T-cell (primary cell): ENCODE results near the gene PRKCZ. TPM values are rescaled to one million over a fixed set of nuclear protein-coding genes. Genes with fewer than 3 reads are reported as not detected.
"Not testable (repeated sequence)": the region's sequence is repeated elsewhere in the genome, so short reads cannot be mapped to it uniquely, and the experiment has no call there.

Experiments
- ATAC-seq, 4 experiments: fragments of 200-7000 bp in 3 of 4; fragments of 150-1000 bp in 1 of 4; cut with Tn5 transposase; replicated peaks in 1 of 4; 1 replicate in 3 of 4; 2 replicates in 1 of 4; pipeline ENCODE4 v1.10.0; 2021; ENCODE audit warnings: moderate library complexity in 3 of 4, mild to moderate bottlenecking in 2 of 4, moderate number of reproducible peaks in 1 of 4
- CTCF ChIA-PET, 2 donors: fragments of 300-600 bp; sonication (Branson Sonifier 250); formaldehyde crosslinking; loops; one replicate each; lab custom pipeline; 2022; ENCODE audit warnings: antibody characterized with exemption in 2 of 2; lab: Charles Lee
- POLR2A ChIA-PET, 2 donors: fragments of 300-600 bp; sonication (Branson Sonifier 250); formaldehyde crosslinking; loops; one replicate each; lab custom pipeline; 2022; ENCODE audit warnings: antibody characterized with exemption in 2 of 2; lab: Charles Lee
- DNase-seq, 35 experiments: peaks; one replicate each; pipeline versions ENCODE4 v3.0.0 to v3.0.0-alpha.2; 2013 to 2023
- H3K27ac ChIP-seq: one replicate; pipeline ENCODE4 v1.5.1; 2013; ENCODE audit warnings: low read length
- H3K27me3 ChIP-seq, 2 experiments: replicated peaks in 1 of 2; 1 replicate in 1 of 2; 2 replicates in 1 of 2; pipeline versions ENCODE4 v1.6.1 to v1.7.0; 2013; ENCODE audit warnings: low read length in 1 of 2, mixed read lengths in 1 of 2; ENCODE audit not compliant: control insufficient read depth in 2 of 2, insufficient read depth in 2 of 2; ENCODE audit errors: extremely low read depth in 1 of 2
- H3K36me3 ChIP-seq, 2 donors: 1 replicate in 1 of 2; 2 replicates in 1 of 2; pipeline versions ENCODE4 v1.6.1 to v1.7.0; 2013; ENCODE audit warnings: low read length in 1 of 2; ENCODE audit not compliant: control insufficient read depth in 2 of 2, insufficient read depth in 1 of 2; ENCODE audit errors: extremely low read depth in 1 of 2
- H3K4me1 ChIP-seq, 2 experiments: 1 replicate in 1 of 2; 2 replicates in 1 of 2; pipeline versions ENCODE4 v1.6.1 to v1.7.0; 2013; ENCODE audit warnings: low read length in 2 of 2, mixed read lengths in 1 of 2; ENCODE audit not compliant: insufficient read depth in 2 of 2, control insufficient read depth in 1 of 2; ENCODE audit errors: extremely low read depth in 1 of 2
- H3K4me3 ChIP-seq, 2 donors: 1 replicate in 1 of 2; 2 replicates in 1 of 2; pipeline versions ENCODE4 v1.5.1 to v1.7.0; 2013; ENCODE audit warnings: mild to moderate bottlenecking in 2 of 2, low read length in 1 of 2, moderate library complexity in 1 of 2; ENCODE audit not compliant: control insufficient read depth in 1 of 2; ENCODE audit errors: extremely low read depth in 1 of 2
- H3K9me3 ChIP-seq: 2 replicates; pipeline ENCODE4 v1.7.0; 2013
- H3K27ac Mint-ChIP-seq, 2 donors: one replicate each; pipeline ENCODE4 v1.8.0; 2020 to 2021; ENCODE audit warnings: mild to moderate bottlenecking in 2 of 2, mixed read lengths in 2 of 2
- H3K27me3 Mint-ChIP-seq, 2 donors: one replicate each; pipeline ENCODE4 v1.8.0; 2021 to 2022; ENCODE audit warnings: mixed read lengths in 2 of 2
- H3K36me3 Mint-ChIP-seq: one replicate; pipeline ENCODE4 v1.8.0; 2021; ENCODE audit warnings: mixed read lengths
- H3K4me1 Mint-ChIP-seq, 3 donors: one replicate each; pipeline ENCODE4 v1.8.0; 2020 to 2022; ENCODE audit warnings: mixed read lengths in 3 of 3, mild to moderate bottlenecking in 1 of 3
- H3K4me3 Mint-ChIP-seq, 3 donors: one replicate each; pipeline ENCODE4 v1.8.0; 2020 to 2022; ENCODE audit warnings: mild to moderate bottlenecking in 3 of 3, mixed read lengths in 3 of 3, moderate library complexity in 3 of 3
- H3K9me3 Mint-ChIP-seq, 3 donors: one replicate each; pipeline ENCODE4 v1.8.0; 2020 to 2022; ENCODE audit warnings: mixed read lengths in 3 of 3
- WGBS: methylation state at CpG from one replicate; pipeline ENCODE4 v1.1.5; 2013; ENCODE audit warnings: missing lambda C conversion rate; ENCODE audit not compliant: insufficient coverage; 5-methylcytosine and 5-hydroxymethylcytosine counted together
- total RNA-seq, 35 experiments: library from RNA in 6 of 35; stranded (reverse) in 6 of 35; fragments of 120-200 nt in 1 of 35; gene quantifications; one replicate each; pipeline versions ENCODE4 v1.2.1 to v1.2.4 and lab custom pipeline; 2013 to 2026

PRKCZ gene
- total RNA-seq, 5 donors from 2014 or later (not counting 1 experiment from before 2014, with no cell fraction given), result 27.5 to 36.9 (median 31.0) TPM

DNA sequence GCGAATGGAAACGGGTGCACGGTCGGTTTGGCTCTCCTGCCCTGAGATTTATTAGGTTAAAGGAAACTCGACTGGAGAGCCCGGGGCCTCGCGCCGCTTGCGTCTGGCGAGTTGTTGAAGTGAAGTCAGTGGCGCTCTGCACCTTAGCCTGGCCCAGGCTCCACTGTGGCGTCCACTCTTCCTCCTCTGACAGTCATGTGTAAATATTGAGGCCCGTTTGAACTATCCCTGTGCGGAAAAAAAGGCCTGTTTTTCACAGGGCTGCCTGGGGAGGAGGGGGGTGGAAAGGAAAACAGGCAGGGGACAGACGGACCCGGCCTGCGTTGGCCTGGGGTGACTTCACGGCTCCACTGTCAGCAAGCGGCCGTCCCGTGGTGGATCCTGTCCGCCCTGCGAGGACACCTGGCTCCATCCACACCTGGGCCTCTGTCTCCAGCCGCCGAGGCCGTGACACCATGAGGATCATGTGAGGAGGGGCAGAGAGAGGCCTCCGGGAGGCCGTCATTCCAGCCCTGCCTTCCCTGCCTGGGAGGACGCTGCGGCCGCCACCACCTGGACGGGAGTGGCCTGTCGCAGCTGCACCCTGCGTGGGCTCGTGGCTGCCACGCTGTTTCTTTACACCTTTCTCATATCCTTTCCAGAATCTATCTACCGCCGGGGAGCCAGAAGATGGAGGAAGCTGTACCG lies 84.6 kb downstream of the PRKCZ start:
- DNase-seq (no peak), ATAC-seq (no peak)
- POLR2A ChIA-PET, result no interaction called here
- no peaks in the 10 kb centered on the region for H3K9me3 ChIP-seq
- Mint-ChIP-seq H3K4me1 (peaks cover 15 to 32% (median 27%) of the 10 kb centered on the region in 3 donors), H3K9me3 (no peaks in the 10 kb centered on the region), H3K27me3 (no peaks in the 10 kb centered on the region), H3K36me3 (no peaks in the 10 kb centered on the region), H3K27ac (peak overlapping the region in 1 of 2 donors; percentile 64), H3K4me3 (peak overlapping the region in 1 of 3 donors; percentile 4)
- peaks cover 13 to 33% of the 10 kb centered on the region in 2 experiments for H3K4me1 ChIP-seq
- H3K27ac ChIP-seq, result no peak overlapping the region
- CTCF ChIA-PET, result no interaction called here
- no peak overlapping the region for H3K4me3 ChIP-seq
- peaks cover 0 to 2% of the 10 kb centered on the region in 2 donors for H3K36me3 ChIP-seq
- 87% methylated on average over 24 of the region's 40 CpGs for WGBS
- H3K27me3 ChIP-seq, result no peaks in the 10 kb centered on the region

DNA sequence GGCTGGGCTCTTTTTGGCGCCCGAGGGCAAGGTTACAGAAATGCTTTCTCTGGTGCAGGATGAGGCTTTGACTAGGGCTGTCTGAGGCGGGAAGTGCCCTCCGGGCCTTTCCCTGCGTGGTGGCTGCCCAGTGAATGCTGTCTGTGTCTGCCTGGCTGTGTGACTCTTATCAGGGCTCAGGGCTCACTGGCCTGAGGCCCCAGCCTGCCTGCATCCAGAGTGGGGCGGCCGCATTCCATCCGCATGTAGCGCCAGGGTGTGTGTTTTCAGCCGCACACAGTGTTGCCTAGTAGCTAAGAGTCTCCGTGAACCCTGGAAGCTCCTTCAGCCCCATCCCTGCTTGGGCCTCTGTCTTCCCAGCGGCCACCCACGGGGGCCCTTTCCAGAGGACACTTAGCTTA lies 85.2 kb downstream of the PRKCZ start:
- Mint-ChIP-seq H3K27ac (no peak overlapping the region), H3K4me1 (peaks cover 22 to 37% (median 32%) of the 10 kb centered on the region in 3 donors), H3K9me3 (no peaks in the 10 kb centered on the region), H3K27me3 (no peaks in the 10 kb centered on the region), H3K36me3 (no peaks in the 10 kb centered on the region), H3K4me3 (no peak overlapping the region)
- CTCF ChIA-PET, result no interaction called here
- ATAC-seq, result no peak
- Histone ChIP-seq H3K9me3 (no peaks in the 10 kb centered on the region), H3K27ac (no peak overlapping the region), H3K27me3 (no peaks in the 10 kb centered on the region), H3K4me1 (peaks cover 13 to 36% of the 10 kb centered on the region in 2 experiments), H3K4me3 (no peak overlapping the region), H3K36me3 (peaks cover 0 to 2% of the 10 kb centered on the region in 2 donors)
- POLR2A ChIA-PET, result no interaction called here
- no peak for DNase-seq
- WGBS, result 94% methylated on average over 13 of the region's 13 CpGs

DNA sequence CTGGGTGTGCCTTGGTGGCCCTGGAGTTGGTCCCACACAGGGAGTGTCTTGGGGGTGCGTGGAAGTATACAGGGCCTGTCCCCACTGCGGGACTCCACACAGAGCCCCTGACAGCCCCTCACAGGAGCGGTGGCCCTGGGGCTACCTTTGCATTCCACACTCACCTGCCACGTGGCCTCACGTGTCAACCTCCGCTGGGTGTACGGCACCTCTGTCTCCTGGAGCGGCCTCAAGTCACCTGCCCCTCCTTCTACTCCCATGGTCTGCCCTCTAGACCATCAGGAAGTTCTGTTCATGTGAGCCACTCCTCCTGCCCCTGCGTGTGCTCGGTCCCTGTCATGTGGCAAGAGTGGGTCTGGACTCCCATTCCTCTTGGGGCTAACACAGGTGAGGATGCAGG lies 85.7 kb downstream of the PRKCZ start:
- no peaks in the 10 kb centered on the region for H3K36me3 Mint-ChIP-seq
- H3K27me3 Mint-ChIP-seq, result no peaks in the 10 kb centered on the region
- no peak overlapping the region for H3K4me3 ChIP-seq
- no peak overlapping the region for H3K27ac ChIP-seq
- peaks cover 13 to 36% of the 10 kb centered on the region in 2 experiments for H3K4me1 ChIP-seq
- ATAC-seq (no peak), DNase-seq (no peak)
- H3K4me1 Mint-ChIP-seq, result peaks cover 24 to 37% (median 32%) of the 10 kb centered on the region in 3 donors
- no peak overlapping the region for H3K4me3 Mint-ChIP-seq
- no peaks in the 10 kb centered on the region for H3K9me3 Mint-ChIP-seq
- H3K9me3 ChIP-seq, result no peaks in the 10 kb centered on the region
- CTCF ChIA-PET, result no interaction called here
- peaks cover 0 to 2% of the 10 kb centered on the region in 2 donors for H3K36me3 ChIP-seq
- POLR2A ChIA-PET, result no interaction called here
- WGBS, result 86% methylated on average over 9 of the region's 10 CpGs
- H3K27ac Mint-ChIP-seq, result peak overlapping the region in 1 of 2 donors; percentile 9
- H3K27me3 ChIP-seq, result no peaks in the 10 kb centered on the region

DNA sequence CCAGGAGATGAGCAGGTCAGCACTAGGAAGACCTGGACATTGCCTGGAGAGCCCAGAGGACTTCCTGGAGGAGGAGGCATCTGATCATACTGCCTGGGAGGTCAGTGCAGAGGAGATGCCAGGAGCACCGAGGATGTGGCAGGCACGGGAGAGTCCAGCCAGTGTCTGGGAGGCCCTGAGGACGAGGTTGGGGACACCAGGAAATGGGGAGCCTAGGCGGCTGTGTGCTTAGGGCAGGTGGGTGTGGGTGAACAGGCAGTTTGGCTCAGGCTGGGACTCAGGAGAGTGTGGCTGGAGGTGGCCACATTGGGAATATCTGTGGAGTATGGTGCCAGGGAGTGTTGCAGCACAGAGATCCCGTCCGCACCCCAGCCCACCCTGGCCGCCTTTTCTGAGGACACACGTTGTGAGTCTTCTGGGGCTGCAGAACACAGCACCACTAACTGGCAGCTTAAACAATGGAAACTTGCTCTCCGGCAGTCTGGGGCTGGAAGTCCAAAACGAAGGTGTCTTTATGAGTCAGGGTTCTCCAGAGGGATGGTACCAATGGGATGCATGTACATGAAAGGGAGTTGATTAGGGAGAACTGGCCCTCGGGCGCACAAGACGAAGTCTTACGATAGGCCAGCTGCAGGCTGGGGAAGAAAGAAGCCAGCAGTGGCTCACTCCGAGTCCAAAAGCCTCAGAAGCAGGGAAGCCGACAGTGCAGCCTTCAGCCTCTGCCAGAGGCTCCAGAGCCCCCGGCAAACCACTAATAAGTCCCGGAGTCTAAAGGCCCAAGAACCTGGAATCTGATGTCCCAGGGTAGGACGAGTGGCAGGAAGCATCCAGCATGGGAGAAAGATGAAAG lies 86.4 kb downstream of the PRKCZ start:
- ChIA-PET POLR2A (no interaction called here), CTCF (no interaction called here)
- WGBS, result 91% methylated on average over 17 of the region's 19 CpGs
- H3K4me1 Mint-ChIP-seq, result peaks cover 24 to 37% (median 29%) of the 10 kb centered on the region in 3 donors
- H3K4me3 ChIP-seq, result no peak overlapping the region
- H3K27ac Mint-ChIP-seq, result peak overlapping the region; percentile 9 to 39
- H3K4me3 Mint-ChIP-seq, result no peak overlapping the region
- ATAC-seq, result no peak
- H3K4me1 ChIP-seq, result peaks cover 13 to 35% of the 10 kb centered on the region in 2 experiments
- no peaks in the 10 kb centered on the region for H3K27me3 ChIP-seq
- H3K27ac ChIP-seq, result no peak overlapping the region
- no peak for DNase-seq
- H3K27me3 Mint-ChIP-seq, result no peaks in the 10 kb centered on the region
- no peaks in the 10 kb centered on the region for H3K9me3 ChIP-seq
- H3K9me3 Mint-ChIP-seq, result no peaks in the 10 kb centered on the region
- peaks cover 0 to 2% of the 10 kb centered on the region in 2 donors for H3K36me3 ChIP-seq
- no peaks in the 10 kb centered on the region for H3K36me3 Mint-ChIP-seq

DNA sequence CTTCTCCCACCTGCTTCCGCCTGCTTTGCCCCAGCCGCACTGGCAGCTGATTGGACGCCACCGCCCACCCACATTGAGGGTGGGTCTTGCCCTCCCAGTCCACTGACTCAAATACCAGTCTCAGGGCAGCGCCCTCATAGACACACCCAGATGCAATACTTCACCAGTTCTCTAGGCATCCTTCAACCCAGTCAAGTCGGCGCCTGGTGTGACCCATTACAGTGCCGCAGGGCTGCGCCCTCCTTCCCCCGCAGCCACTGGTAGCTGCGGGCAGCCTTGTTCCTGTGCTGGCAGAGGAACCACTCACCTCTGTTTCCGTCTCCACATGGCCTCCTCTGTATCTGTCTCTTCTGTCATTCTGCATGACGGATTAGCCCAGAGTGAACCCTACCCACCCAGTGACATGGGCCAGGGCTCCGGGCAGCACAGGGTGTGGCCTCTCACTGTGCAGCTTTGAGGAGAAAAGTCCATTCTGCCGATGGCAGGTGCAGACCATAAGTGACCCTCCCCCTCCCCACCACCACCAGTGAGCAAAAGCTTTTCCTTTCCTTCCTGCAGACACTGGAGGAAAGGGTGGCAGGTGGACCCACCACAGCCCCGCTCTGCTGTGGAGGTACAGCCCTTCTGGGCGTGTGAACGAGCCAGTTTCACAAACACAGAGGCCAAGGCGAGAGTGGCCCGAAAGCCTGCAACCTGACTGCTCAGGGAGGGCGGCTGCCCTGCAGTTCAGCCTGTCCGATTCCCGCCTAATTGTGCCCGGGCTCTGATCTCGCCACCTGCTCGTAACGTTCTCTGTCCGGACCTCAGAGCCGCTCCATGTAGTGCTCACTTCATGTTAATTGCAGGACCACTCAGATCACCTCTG lies 87.3 kb downstream of the PRKCZ start:
- Mint-ChIP-seq H3K36me3 (no peaks in the 10 kb centered on the region), H3K4me3 (no peak overlapping the region), H3K4me1 (peaks cover 18 to 30% (median 23%) of the 10 kb centered on the region in 3 donors), H3K27ac (peak overlapping the region; percentile 19 to 28), H3K9me3 (no peaks in the 10 kb centered on the region), H3K27me3 (no peaks in the 10 kb centered on the region)
- no peak for ATAC-seq
- CTCF ChIA-PET, result no interaction called here
- Histone ChIP-seq H3K36me3 (peaks cover 0 to 2% of the 10 kb centered on the region in 2 donors), H3K9me3 (no peaks in the 10 kb centered on the region), H3K27ac (no peak overlapping the region), H3K4me3 (no peak overlapping the region), H3K4me1 (peaks cover 11 to 27% of the 10 kb centered on the region in 2 experiments), H3K27me3 (no peaks in the 10 kb centered on the region)
- peak in 1 of 35 experiments; percentile 27 for DNase-seq
- WGBS, result 77% methylated on average over 25 of the region's 29 CpGs
- POLR2A ChIA-PET, result no interaction called here

DNA sequence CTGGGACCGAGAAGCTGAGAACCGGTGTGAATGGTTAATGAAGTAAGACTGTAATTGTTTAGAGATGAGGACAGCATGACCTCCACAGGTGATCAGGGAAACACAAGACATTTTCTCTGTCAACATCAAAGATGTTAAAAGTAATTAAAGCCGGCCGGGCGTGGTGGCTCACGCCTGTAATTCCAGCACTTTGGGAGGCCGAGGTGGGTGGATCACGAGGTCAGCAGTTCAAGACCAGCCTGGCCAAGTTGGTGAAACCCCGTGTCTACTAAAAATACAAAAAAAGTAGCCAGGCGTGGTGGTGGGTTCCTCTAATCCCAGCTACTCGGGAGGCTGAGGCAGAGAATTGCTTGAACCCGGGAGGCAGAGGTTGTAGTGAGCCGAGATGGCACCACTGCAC lies 88.9 kb downstream of the PRKCZ start:
- 89% methylated on average over 11 of the region's 13 CpGs for WGBS
- H3K4me1 Mint-ChIP-seq, result peaks cover 12 to 23% (median 18%) of the 10 kb centered on the region in 3 donors

More for the DNA sequence above, 88.9 kb downstream of the PRKCZ start:
- peaks cover 10 to 15% of the 10 kb centered on the region in 2 experiments for H3K4me1 ChIP-seq
- not testable (repeated sequence) for H3K36me3 Mint-ChIP-seq, H3K4me3 Mint-ChIP-seq, H3K36me3 ChIP-seq, ATAC-seq, H3K9me3 Mint-ChIP-seq, DNase-seq, H3K27ac ChIP-seq, H3K4me3 ChIP-seq, H3K9me3 ChIP-seq, H3K27me3 ChIP-seq, H3K27ac Mint-ChIP-seq, H3K27me3 Mint-ChIP-seq
- ChIA-PET CTCF (interaction anchor here (0.7 to 1.5 kb wide), 3 partner anchors 11 to 56 kb away, joined by 3 read pairs; partner anchors contain the start of gene FAAP20 (in 1 of the 2)), POLR2A (interaction anchor here in 1 of 2 donors (0.6 kb wide), 1 partner anchor 56 kb away, joined by 4 read pairs; the partner anchor contains the start of gene FAAP20)
